Measurements from ENCODE around the gene GPR176.

DNA sequence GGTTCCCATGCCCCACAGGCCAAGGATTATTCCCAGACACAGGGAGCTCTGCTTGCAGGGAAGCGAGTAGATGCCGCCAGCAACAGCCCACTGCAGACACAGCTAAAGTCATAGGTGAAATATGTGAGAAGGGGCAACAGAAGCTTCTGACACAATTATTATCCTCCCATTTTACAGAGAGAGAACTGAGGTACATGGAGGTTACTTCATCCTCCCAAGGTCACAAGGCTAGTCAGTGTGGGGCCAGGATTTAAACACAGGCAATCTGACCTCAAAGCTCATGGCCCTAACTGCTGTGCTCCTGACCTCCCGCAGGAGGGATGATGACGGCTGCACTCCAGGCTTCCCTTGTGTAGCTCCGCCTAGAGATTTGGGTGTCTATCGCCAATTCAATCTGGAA is 121.7 kb downstream of the GPR176 start:
- TF ChIP-seq CTCF (conservative IDR thresholded peaks at IDR 0.05) (no peak), ZFX (IDR thresholded peaks at IDR 0.05) (no peak)
